Dendritic cell treated with granulocyte-macrophage colony-stimulating factor and Interleukin-4, amounts not matched to agents 40 ng/mL and 50 ng/mL, for 4 days (primary cell): ENCODE data around the gene MEAK7.

Source experiments
- H3K27ac Mint-ChIP-seq: one replicate; pipeline ENCODE4 v1.8.0; 2022; ENCODE audit warnings: mild to moderate bottlenecking, mixed read lengths
- H3K27me3 Mint-ChIP-seq: one replicate; pipeline ENCODE4 v1.8.0; 2022; ENCODE audit warnings: mild to moderate bottlenecking, mixed read lengths
- H3K36me3 Mint-ChIP-seq: one replicate; pipeline ENCODE4 v1.8.0; 2022; ENCODE audit warnings: low read depth, mixed read lengths
- H3K4me1 Mint-ChIP-seq: one replicate; pipeline ENCODE4 v1.8.0; 2022; ENCODE audit warnings: low read depth, mixed read lengths
- H3K4me3 Mint-ChIP-seq: one replicate; pipeline ENCODE4 v1.8.0; 2022; ENCODE audit warnings: mild to moderate bottlenecking, moderate library complexity, mixed read lengths
- H3K9me3 Mint-ChIP-seq: one replicate; pipeline ENCODE4 v1.8.0; 2022; ENCODE audit warnings: mixed read lengths
- intact Hi-C: fragments of 100-400 bp; cut with micrococcal nuclease; formaldehyde crosslinking; loops from one replicate; pipeline ENCODE4 v1.15.0; 2022

Gene MEAK7

DNA sequence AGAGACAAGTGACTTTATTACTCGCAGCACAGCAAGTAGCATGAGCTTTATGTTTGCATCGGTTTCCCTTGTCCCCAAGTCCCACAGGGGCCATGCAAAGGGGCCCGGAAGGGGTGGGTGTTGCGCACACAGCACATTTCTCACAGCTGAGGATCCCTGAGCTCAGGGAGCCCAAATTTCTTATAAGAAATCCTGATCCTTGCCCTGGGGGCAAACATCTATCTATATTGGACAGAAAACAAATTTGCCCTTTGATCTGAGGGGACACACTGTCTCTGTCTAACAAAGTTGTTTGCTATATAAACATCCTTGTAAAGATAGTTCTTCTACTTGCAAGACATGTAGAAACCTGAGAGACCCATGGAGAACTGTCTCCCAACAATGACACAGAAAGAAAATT lies 35.7 kb upstream of the MEAK7 start:
- H3K4me1 Mint-ChIP-seq: peaks cover 15% of the 10 kb centered on the region

DNA sequence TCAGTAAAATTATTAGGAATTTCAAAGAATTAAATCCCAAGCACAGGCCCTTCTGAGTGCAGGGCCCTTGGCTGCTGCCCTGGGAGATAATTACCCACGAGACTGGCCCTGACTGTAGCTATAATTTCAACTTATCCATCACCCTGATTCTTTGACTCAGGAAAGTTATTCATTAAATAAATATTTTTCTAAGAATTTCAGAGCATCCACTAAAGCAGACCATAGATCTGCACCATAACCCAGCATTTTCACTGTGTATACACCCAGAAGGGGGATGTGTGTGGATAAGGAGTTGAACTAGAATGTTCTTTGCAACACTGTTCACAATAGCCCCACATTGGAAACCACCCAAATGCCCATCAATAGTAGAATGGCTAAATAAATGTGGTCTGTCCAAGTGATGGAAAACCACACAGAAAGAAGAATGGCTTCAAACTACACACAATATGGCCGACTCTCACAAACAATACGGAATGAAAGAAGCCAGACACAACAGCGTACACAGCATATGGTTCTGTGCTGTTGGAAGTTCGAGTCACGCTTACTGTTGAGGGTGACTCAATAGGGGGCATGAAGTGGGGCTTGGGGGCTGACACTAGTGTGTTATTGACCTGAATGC lies 33.9 kb upstream of the MEAK7 start:
- no peak overlapping the region for H3K4me3 Mint-ChIP-seq
- peaks cover 1% of the 10 kb centered on the region for H3K27me3 Mint-ChIP-seq
- no peaks in the 10 kb centered on the region for H3K36me3 Mint-ChIP-seq
- H3K27ac Mint-ChIP-seq: no peak overlapping the region
- H3K4me1 Mint-ChIP-seq: peaks cover 17% of the 10 kb centered on the region
- H3K9me3 Mint-ChIP-seq: peaks cover 8% of the 10 kb centered on the region
- intact Hi-C loops: no loop called here

More for the DNA sequence above, 35.7 kb upstream of the MEAK7 start:
- intact Hi-C loops: no loop called here
- H3K9me3 Mint-ChIP-seq: peaks cover 8% of the 10 kb centered on the region
- no peaks in the 10 kb centered on the region for H3K36me3 Mint-ChIP-seq
- H3K27me3 Mint-ChIP-seq: peaks cover 17% of the 10 kb centered on the region
- no peak overlapping the region for H3K4me3 Mint-ChIP-seq
- H3K27ac Mint-ChIP-seq: no peak overlapping the region

DNA sequence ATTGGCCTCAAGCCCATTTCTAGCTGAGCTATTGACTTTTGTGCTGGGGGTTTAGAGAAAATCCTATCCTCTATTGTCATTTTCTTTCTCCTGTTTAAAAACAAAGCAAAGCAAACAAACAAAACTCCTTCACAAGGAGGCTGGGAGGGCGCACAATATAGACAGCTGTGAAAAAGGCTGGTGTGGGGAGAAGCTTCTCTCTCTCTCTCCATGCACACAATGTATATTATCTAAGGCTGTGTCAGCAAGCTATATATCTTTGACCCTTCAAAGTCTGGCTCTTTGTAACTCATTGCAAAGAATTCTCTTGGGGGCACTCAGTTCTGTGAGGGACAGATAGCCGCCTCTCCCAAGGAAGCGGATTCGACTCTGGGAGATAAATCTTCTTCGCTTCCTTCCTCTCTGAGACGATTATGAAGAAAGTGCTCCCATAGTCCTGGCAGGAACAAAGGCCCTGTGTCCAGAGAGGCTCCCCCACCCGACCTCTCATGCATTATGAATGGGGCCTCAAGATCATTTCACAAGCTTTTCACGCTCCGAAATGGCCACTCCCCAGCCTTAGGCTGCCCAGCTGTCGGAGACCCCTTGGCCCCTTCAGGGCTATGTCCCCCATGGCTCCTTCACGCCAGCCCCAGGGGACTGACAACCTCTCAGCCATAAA lies 33.2 kb upstream of the MEAK7 start:
- no peak overlapping the region for H3K4me3 Mint-ChIP-seq
- H3K9me3 Mint-ChIP-seq: peaks cover 8% of the 10 kb centered on the region
- H3K27ac Mint-ChIP-seq: no peak overlapping the region
- H3K4me1 Mint-ChIP-seq: peaks cover 22% of the 10 kb centered on the region
- H3K27me3 Mint-ChIP-seq: no peaks in the 10 kb centered on the region
- no peaks in the 10 kb centered on the region for H3K36me3 Mint-ChIP-seq
- intact Hi-C loops: no loop called here

DNA sequence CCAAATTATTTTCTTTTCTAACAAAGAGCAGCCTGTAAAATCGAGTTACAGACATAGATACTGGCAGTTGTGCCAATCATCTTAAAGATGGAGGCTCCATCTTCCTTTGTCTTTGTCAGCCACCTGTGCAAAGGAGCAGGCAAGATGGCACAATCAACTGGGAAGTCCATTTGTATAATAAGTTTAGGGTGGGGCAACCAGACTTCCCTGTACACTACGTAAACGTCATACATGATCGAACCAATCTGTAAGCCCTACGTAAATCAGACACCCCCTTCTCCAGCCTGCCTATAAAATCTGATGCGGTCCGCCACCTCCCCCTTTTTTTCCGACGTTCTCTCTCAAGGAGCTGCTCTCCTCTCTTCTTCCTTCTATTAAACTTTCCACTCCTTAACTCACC lies 31.4 kb upstream of the MEAK7 start:
- H3K36me3 Mint-ChIP-seq: no peaks in the 10 kb centered on the region
- no peak overlapping the region for H3K27ac Mint-ChIP-seq
- H3K4me3 Mint-ChIP-seq: no peak overlapping the region

DNA sequence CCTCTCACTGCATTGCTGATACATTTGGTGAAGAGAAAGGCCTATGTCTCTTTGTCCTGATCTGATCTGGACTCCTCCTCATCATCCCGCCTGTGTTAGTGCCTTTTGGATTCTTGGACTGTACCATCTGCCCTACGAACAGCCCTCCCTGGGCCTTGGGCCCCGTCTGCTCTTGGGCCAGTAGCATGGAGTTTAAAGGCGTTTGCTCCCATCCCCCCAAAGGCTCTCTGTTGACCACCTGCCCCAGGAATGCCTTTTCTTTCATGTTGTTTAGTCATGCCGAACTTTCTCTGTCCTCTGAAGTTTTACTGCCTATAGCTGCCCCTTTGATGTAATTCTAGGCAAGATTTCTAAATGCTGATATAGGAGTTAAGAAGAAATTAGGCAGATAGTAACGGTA lies 30.9 kb upstream of the MEAK7 start:
- intact Hi-C loops: no loop called here
- Mint-ChIP-seq H3K27ac (no peak overlapping the region), H3K9me3 (peaks cover 8% of the 10 kb centered on the region), H3K4me1 (peaks cover 35% of the 10 kb centered on the region), H3K36me3 (no peaks in the 10 kb centered on the region), H3K27me3 (peaks cover 15% of the 10 kb centered on the region), H3K4me3 (no peak overlapping the region)

More for the DNA sequence above, 31.4 kb upstream of the MEAK7 start:
- intact Hi-C loops: no loop called here
- Mint-ChIP-seq H3K4me1 (peaks cover 33% of the 10 kb centered on the region), H3K27me3 (peaks cover 14% of the 10 kb centered on the region), H3K9me3 (peaks cover 8% of the 10 kb centered on the region)

DNA sequence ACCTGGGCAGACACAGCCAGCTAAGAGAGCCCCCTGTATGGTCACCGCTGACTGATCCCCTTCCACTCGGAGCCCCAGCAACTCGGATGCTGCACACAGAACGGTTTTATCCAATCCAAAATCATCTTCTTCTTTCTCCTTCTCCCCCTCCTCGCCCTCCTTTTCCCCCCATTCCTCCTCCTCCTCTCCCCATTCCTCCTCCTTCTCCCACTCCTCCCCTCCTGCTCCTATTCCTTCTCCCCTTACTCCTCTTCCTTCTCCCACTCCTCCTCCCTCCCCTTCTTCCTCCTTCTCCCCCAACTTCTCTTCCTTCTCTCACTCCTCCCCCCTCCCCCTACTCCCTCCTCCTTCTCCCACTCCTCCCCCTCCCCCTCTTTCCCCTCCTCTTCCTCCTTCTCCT lies 30.4 kb upstream of the MEAK7 start:
- Mint-ChIP-seq H3K4me3 (no peak overlapping the region), H3K9me3 (peaks cover 8% of the 10 kb centered on the region), H3K27me3 (peaks cover 17% of the 10 kb centered on the region), H3K36me3 (no peaks in the 10 kb centered on the region), H3K27ac (no peak overlapping the region), H3K4me1 (peaks cover 39% of the 10 kb centered on the region)
- intact Hi-C loops: no loop called here

DNA sequence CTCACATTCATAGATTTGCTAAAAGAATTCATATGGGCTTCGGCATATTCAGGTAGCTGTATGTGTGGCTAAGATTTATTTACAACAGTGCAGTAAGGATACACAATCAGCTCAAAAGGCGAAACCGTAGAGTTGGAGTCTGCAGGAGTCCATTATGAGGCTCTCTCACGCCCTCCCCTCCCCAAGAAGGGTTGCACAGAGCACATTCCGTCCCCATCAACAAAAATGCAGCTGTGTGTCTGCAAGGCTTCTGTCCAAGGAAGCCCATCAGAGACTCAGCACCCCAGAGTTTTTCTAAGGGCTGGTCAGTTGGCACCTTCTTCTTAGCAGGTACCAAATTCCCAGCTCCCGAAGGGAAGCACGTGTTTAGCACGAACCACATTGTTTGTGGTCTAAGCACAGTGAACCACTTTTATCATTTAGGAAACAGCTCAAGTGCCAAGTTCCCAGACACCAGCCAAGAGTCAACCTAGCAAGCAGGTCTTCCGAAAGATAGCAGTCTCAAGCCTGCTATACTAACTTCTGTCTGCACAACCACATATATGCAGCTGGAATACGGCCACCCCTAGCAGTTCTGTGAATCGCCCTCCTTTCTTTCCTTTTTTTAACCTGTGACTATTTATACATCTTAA lies 28.5 kb upstream of the MEAK7 start:
- no peak overlapping the region for H3K4me3 Mint-ChIP-seq
- H3K36me3 Mint-ChIP-seq: no peaks in the 10 kb centered on the region
- peak overlapping the region; percentile 50 for H3K27ac Mint-ChIP-seq
- intact Hi-C loops: no loop called here
- H3K9me3 Mint-ChIP-seq: peaks cover 16% of the 10 kb centered on the region
- peaks cover 54% of the 10 kb centered on the region for H3K4me1 Mint-ChIP-seq
- H3K27me3 Mint-ChIP-seq: peaks cover 21% of the 10 kb centered on the region

DNA sequence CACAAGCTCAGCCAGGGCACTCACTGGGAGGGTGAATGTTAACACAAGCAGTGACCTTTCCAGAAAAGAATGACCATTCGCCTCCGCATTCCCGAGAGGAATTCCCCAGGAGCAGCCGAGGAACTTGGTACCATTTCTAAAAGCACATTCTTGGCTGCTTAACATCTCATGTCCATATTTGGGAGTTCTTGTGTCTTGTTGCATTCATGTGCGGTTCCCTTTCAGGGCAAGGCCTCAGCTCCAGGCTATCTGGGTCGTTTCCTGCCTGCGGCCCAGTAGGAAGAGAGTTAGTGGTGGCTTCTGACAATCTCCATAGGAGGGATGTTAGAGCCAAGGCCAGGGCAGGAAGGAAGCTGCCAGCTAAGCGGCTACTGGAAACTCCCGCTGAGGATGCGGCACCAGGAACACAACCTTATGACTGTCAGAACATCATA lies 27.8 kb upstream of the MEAK7 start:
- peaks cover 61% of the 10 kb centered on the region for H3K4me1 Mint-ChIP-seq
- no peaks in the 10 kb centered on the region for H3K36me3 Mint-ChIP-seq
- H3K27ac Mint-ChIP-seq: peak overlapping the region; percentile 50
- no peak overlapping the region for H3K4me3 Mint-ChIP-seq
- H3K27me3 Mint-ChIP-seq: peaks cover 21% of the 10 kb centered on the region
- peaks cover 16% of the 10 kb centered on the region for H3K9me3 Mint-ChIP-seq
- intact Hi-C loops: no loop called here

DNA sequence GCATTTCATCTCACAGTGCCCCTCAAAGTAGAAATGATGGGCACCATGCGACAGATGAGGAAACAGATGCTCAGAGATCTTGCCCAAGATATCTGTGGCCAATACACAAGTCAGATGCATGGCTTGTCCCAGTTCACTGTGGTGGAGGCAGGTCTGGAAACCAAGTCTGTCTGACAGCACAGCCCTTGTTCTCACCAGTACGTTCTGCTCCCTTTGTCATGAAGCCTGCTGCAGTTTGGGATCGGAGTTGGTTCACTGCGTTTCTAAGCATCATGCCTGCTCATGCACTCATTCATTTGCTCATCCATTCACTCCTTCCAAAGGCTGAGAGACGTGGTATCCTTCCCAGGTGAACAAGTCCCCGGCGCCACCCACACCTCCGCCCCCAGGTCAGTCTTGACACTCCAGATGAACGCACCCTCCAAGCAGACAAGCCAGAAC lies 27.2 kb upstream of the MEAK7 start:
- no peak overlapping the region for H3K27ac Mint-ChIP-seq
- peaks cover 67% of the 10 kb centered on the region for H3K4me1 Mint-ChIP-seq
- intact Hi-C loops: no loop called here
- H3K4me3 Mint-ChIP-seq: no peak overlapping the region
- H3K36me3 Mint-ChIP-seq: no peaks in the 10 kb centered on the region
- peaks cover 16% of the 10 kb centered on the region for H3K9me3 Mint-ChIP-seq
- peaks cover 22% of the 10 kb centered on the region for H3K27me3 Mint-ChIP-seq

DNA sequence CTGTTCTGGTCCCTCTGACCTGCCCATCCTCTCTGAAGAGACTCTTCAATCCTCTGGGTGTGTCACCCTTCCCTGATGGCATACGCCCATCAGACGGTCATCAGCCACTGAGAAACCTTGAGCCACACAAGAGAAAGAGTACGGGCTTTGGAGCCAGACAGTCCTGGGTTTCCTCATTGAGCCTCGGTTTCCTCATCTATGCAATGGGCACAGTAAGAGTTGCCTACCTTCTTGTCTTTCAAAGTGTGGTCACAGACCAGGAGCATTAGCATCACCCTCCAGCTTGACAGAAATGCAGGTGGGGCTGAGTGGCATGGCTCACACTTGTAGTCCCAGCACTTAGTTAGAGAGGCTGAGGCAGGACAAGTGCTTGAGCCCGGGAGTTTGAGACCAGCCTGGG lies 26.1 kb upstream of the MEAK7 start:
- H3K36me3 Mint-ChIP-seq: no peaks in the 10 kb centered on the region
- peaks cover 26% of the 10 kb centered on the region for H3K27me3 Mint-ChIP-seq
- intact Hi-C loops: no loop called here
- H3K4me3 Mint-ChIP-seq: no peak overlapping the region
- H3K27ac Mint-ChIP-seq: no peak overlapping the region
- peaks cover 68% of the 10 kb centered on the region for H3K4me1 Mint-ChIP-seq
- H3K9me3 Mint-ChIP-seq: peaks cover 8% of the 10 kb centered on the region

DNA sequence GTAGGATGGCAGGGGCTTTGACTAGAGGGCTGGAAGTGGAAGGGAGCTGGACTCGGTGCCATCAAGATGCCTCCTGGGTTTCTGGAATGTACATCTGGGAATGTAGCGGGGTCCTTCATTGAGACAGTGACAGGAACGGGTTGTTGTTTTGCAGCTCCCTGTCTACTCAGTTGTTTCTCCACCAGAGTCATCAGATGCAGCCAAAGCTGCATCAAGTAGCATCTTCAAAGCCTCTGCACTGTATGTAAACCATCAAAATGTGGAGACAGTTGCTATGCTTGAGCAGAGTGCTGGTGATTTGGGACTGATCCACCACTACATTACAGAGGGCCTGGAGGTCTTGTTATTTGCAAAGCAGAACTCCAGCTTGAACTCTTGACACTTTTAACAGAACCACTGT lies 25.1 kb upstream of the MEAK7 start:
- H3K9me3 Mint-ChIP-seq: peaks cover 8% of the 10 kb centered on the region
- H3K27ac Mint-ChIP-seq: no peak overlapping the region
- intact Hi-C loops: no loop called here
- peaks cover 26% of the 10 kb centered on the region for H3K27me3 Mint-ChIP-seq
- H3K4me1 Mint-ChIP-seq: peaks cover 65% of the 10 kb centered on the region
- H3K4me3 Mint-ChIP-seq: no peak overlapping the region
- no peaks in the 10 kb centered on the region for H3K36me3 Mint-ChIP-seq

DNA sequence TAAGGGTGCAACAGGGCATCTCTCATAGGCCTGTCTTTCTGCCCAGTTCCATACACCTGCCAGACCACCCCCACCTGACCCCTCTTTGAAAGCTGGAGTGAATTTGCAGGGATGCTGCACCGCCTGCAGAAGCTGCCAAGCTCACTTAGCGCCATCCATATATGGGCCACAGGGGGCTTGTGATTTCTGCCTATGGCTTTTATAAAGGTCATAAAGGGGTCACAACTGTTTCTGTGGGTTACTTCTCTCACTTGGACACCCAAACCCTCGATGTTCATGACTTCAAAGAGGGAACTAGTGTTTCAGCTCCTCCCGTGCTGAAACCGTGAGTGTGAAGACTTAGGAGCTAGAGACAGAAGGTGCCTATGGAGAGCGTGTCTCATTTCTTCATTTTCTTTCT lies 23.9 kb upstream of the MEAK7 start:
- peaks cover 8% of the 10 kb centered on the region for H3K9me3 Mint-ChIP-seq
- peak overlapping the region; percentile 27 for H3K27ac Mint-ChIP-seq
- H3K36me3 Mint-ChIP-seq: no peaks in the 10 kb centered on the region
- H3K4me1 Mint-ChIP-seq: peaks cover 62% of the 10 kb centered on the region
- intact Hi-C loops: no loop called here
- H3K27me3 Mint-ChIP-seq: peaks cover 26% of the 10 kb centered on the region
- no peak overlapping the region for H3K4me3 Mint-ChIP-seq

DNA sequence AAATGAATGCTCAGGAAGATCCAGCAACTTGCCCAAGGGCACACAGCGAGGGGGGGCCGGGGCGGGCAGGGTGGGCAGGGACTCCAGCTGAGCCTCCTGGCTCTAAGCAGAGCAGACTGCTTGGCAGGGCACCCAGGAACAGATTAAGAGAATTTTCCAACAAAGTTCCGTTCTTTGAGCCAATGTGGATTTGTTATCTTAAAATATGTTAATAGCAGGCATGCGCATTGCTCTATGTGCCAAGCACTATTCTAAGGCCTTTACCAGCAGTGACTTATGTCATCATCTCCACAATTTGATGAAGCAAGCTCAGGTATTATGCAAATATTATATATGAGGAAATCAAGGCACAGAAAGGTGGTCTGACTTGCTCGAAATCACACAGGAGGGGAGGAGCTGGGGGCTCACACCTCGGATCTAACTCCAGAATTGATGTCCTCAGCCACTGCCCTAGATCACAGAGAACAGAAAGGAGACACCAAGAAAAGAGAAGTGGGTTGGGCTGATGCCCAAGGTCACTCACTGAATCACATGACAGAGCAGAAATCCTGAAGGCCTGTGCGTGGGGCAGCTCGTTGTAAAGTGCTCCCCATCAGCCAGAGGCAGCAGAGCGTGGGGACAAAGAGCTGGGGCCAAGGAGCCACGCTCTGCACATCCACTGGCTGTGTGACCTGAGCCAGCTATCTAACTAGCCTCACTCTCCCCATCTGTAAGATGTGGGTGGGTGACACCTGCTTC lies 23.2 kb upstream of the MEAK7 start:
- no peaks in the 10 kb centered on the region for H3K36me3 Mint-ChIP-seq
- H3K4me1 Mint-ChIP-seq: peaks cover 58% of the 10 kb centered on the region
- H3K27me3 Mint-ChIP-seq: peaks cover 31% of the 10 kb centered on the region
- H3K27ac Mint-ChIP-seq: peak overlapping the region; percentile 30
- H3K4me3 Mint-ChIP-seq: no peak overlapping the region
- peaks cover 8% of the 10 kb centered on the region for H3K9me3 Mint-ChIP-seq
- intact Hi-C loops: no loop called here
